ENCODE measurements around the gene ADGRG6.
A peak's percentile ranks its signal among the peaks of the same experiment; 100 is the strongest.
"Not testable (repeated sequence)": the region's sequence is repeated elsewhere in the genome, so short reads cannot be mapped to it uniquely, and the experiment has no call there.

Gene ADGRG6

GRCh38 chr6:142414462-142415250, 112.8 kb downstream of the ADGRG6 start:
- no peak for DNase-seq

GRCh38 chr6:142416179-142416578, 114.4 kb downstream of the ADGRG6 start:
- DNase-seq: no peak

- no peak for DNase-seq
Measured at GRCh38 chr6:142416686-142417085, 114.9 kb downstream of the ADGRG6 start.

GRCh38 chr6:142417331-142417750, 115.5 kb downstream of the ADGRG6 start:
- no peak for DNase-seq

GRCh38 chr6:142419071-142419470, 117.3 kb downstream of the ADGRG6 start:
- DNase-seq: no peak

GRCh38 chr6:142420802-142421201, 119.0 kb downstream of the ADGRG6 start:
- no peak for DNase-seq

GRCh38 chr6:142421285-142422117, 119.7 kb downstream of the ADGRG6 start:
- no peak for DNase-seq

GRCh38 chr6:142426444-142427132, 124.8 kb downstream of the ADGRG6 start:
- DNase-seq: not testable (repeated sequence)

GRCh38 chr6:142428468-142428867, 126.7 kb downstream of the ADGRG6 start:
- not testable (repeated sequence) for DNase-seq

- DNase-seq: no peak
Measured at GRCh38 chr6:142429195-142429594, 127.4 kb downstream of the ADGRG6 start.

GRCh38 chr6:142433419-142433818, 131.6 kb downstream of the ADGRG6 start:
- DNase-seq: no peak

GRCh38 chr6:142438898-142439297, 137.1 kb downstream of the ADGRG6 start:
- DNase-seq: no peak

- no peak for DNase-seq
Measured at GRCh38 chr6:142440600-142441293, 138.9 kb downstream of the ADGRG6 start.

GRCh38 chr6:142441716-142442115, 139.9 kb downstream of the ADGRG6 start:
- DNase-seq: no peak

- DNase-seq: no peak
Measured at GRCh38 chr6:142443102-142443501, 141.3 kb downstream of the ADGRG6 start.

- no peak for DNase-seq
Measured at GRCh38 chr6:142443532-142443931, 141.7 kb downstream of the ADGRG6 start.

GRCh38 chr6:142444376-142444775, 142.6 kb downstream of the ADGRG6 start:
- no peak for DNase-seq

GRCh38 chr6:142444881-142445301, 143.1 kb downstream of the ADGRG6 start:
- DNase-seq: peak; percentile 78

GRCh38 chr6:142446168-142446567, 144.4 kb downstream of the ADGRG6 start:
- no peak for DNase-seq

- DNase-seq: no peak
Measured at GRCh38 chr6:142446576-142446975, 144.8 kb downstream of the ADGRG6 start.

GRCh38 chr6:142448091-142448729, 146.4 kb downstream of the ADGRG6 start:
- DNase-seq: no peak

GRCh38 chr6:142450856-142451255, 149.0 kb downstream of the ADGRG6 start:
- not testable (repeated sequence) for DNase-seq
